ENCODE measurements around the gene NXT2.

The NXT2 gene

GRCh38 chrX:109508915-109509314, 27.7 kb upstream of the NXT2 start:
- no peak for DNase-seq
- no peaks in the 10 kb centered on the region for H3K9me3 ChIP-seq
- no peaks in the 10 kb centered on the region for H3K27me3 ChIP-seq
- intact Hi-C loops (cut with DNase I; ENCODE audit: low total_unique reads): no loop called here
- no peak overlapping the region for H3K4me3 ChIP-seq
- no peaks in the 10 kb centered on the region for H3K4me1 ChIP-seq
- TF ChIP-seq CTCF (IDR thresholded peaks at IDR 0.05): no peak
- H3K27ac ChIP-seq: no peak overlapping the region
- no peaks in the 10 kb centered on the region for H3K36me3 ChIP-seq

GRCh38 chrX:109511113-109511512, 25.5 kb upstream of the NXT2 start:
- DNase-seq: no peak
- no peak overlapping the region for H3K4me3 ChIP-seq
- no peak for TF ChIP-seq CTCF (IDR thresholded peaks at IDR 0.05)
- intact Hi-C loops (cut with DNase I; ENCODE audit: low total_unique reads): no loop called here
- H3K27ac ChIP-seq: no peak overlapping the region
- no peaks in the 10 kb centered on the region for H3K9me3 ChIP-seq
- H3K27me3 ChIP-seq: no peaks in the 10 kb centered on the region
- H3K36me3 ChIP-seq: no peaks in the 10 kb centered on the region
- no peaks in the 10 kb centered on the region for H3K4me1 ChIP-seq

GRCh38 chrX:109519001-109519400, 17.6 kb upstream of the NXT2 start:
- Histone ChIP-seq H3K36me3 (no peaks in the 10 kb centered on the region), H3K27me3 (no peaks in the 10 kb centered on the region), H3K27ac (no peak overlapping the region), H3K4me1 (no peaks in the 10 kb centered on the region), H3K4me3 (no peak overlapping the region), H3K9me3 (no peaks in the 10 kb centered on the region)
- intact Hi-C loops (cut with DNase I; ENCODE audit: low total_unique reads): no loop called here
- TF ChIP-seq CTCF (IDR thresholded peaks at IDR 0.05): no peak
- no peak for DNase-seq

- Histone ChIP-seq H3K4me1 (no peaks in the 10 kb centered on the region), H3K36me3 (no peaks in the 10 kb centered on the region), H3K27ac (no peak overlapping the region), H3K9me3 (no peaks in the 10 kb centered on the region), H3K4me3 (no peak overlapping the region), H3K27me3 (no peaks in the 10 kb centered on the region)
- intact Hi-C loops (cut with DNase I; ENCODE audit: low total_unique reads): no loop called here
- no peak for TF ChIP-seq CTCF (IDR thresholded peaks at IDR 0.05)
- no peak for DNase-seq
Measured at GRCh38 chrX:109533005-109533404, 3.6 kb upstream of the NXT2 start.

- Histone ChIP-seq H3K9me3 (no peaks in the 10 kb centered on the region), H3K4me3 (no peak overlapping the region), H3K4me1 (no peaks in the 10 kb centered on the region), H3K36me3 (no peaks in the 10 kb centered on the region), H3K27ac (no peak overlapping the region), H3K27me3 (no peaks in the 10 kb centered on the region)
- intact Hi-C loops (cut with DNase I; ENCODE audit: low total_unique reads): no loop called here
- TF ChIP-seq CTCF (IDR thresholded peaks at IDR 0.05): no peak
- no peak for DNase-seq
Measured at GRCh38 chrX:109533631-109534030, 3.0 kb upstream of the NXT2 start.

- no peaks in the 10 kb centered on the region for H3K4me1 ChIP-seq
- no peak overlapping the region for H3K27ac ChIP-seq
- no peak for DNase-seq
- no peak overlapping the region for H3K4me3 ChIP-seq
- intact Hi-C loops (cut with DNase I; ENCODE audit: low total_unique reads): no loop called here
- H3K36me3 ChIP-seq: no peaks in the 10 kb centered on the region
- TF ChIP-seq CTCF (IDR thresholded peaks at IDR 0.05): no peak
- H3K27me3 ChIP-seq: no peaks in the 10 kb centered on the region
- H3K9me3 ChIP-seq: no peaks in the 10 kb centered on the region
Measured at GRCh38 chrX:109534933-109535332, 1.7 kb upstream of the NXT2 start.

Data from tibial artery (tissue), 4 donors.